Posterior vena cava (tissue), 2 donors: ENCODE data around the gene GALNT1. TPM values are rescaled to one million over a fixed set of nuclear protein-coding genes. Genes with fewer than 3 reads are reported as not detected.

Source experiments
- DNase-seq: peaks from one replicate; pipeline ENCODE4 v3.0.0-alpha.2; 2020; ENCODE audit warnings: low spot score
- intact Hi-C, 2 donors: fragments of 100-400 bp; cut with DNase I; formaldehyde crosslinking; loops; one replicate each; pipeline versions ENCODE4 v1.14.1 to v1.14.2; 2022 to 2023
- total RNA-seq, 2 donors: library from RNA; stranded (reverse); fragmentation: NEBNext Ultra II Directional; extraction: Animal tissue kit (Norgen Biotek cat#: 25700); gene quantifications; one replicate each; pipeline ENCODE4 v1.2.1, GENCODE V29; 2021
- donor health status: DM: yes; HTN: yes; CAD: no.
- donor health status: DM: yes; HTN: yes; CAD: no.

GALNT1 gene
- total RNA-seq, 2 donors from 2014 or later, result 53.8 to 54.0 TPM

GRCh38 chr18:35646449-35646848, 64.9 kb downstream of the GALNT1 start:
- intact Hi-C loops, result no loop called here
- DNase-seq, result no peak

- intact Hi-C loops, result no loop called here
- DNase-seq, result no peak
Measured at GRCh38 chr18:35653392-35654135, 72.0 kb downstream of the GALNT1 start.

GRCh38 chr18:35658112-35658511, 76.6 kb downstream of the GALNT1 start:
- DNase-seq, result no peak
- intact Hi-C loops, result no loop called here

GRCh38 chr18:35661483-35662146, 80.1 kb downstream of the GALNT1 start:
- no peak for DNase-seq
- intact Hi-C loops, result no loop called here

- intact Hi-C loops, result no loop called here
- no peak for DNase-seq
Measured at GRCh38 chr18:35662293-35663062, 80.9 kb downstream of the GALNT1 start.

- no peak for DNase-seq
- intact Hi-C loops, result no loop called here
Measured at GRCh38 chr18:35671966-35672603, 90.5 kb downstream of the GALNT1 start.

- no peak for DNase-seq
- intact Hi-C loops, result no loop called here
Measured at GRCh38 chr18:35672897-35673296, 91.4 kb downstream of the GALNT1 start.

- no peak for DNase-seq
- intact Hi-C loops, result no loop called here
Measured at GRCh38 chr18:35673682-35674081, 92.1 kb downstream of the GALNT1 start.

GRCh38 chr18:35680139-35680551, 98.6 kb downstream of the GALNT1 start:
- DNase-seq, result no peak
- intact Hi-C loops, result no loop called here

GRCh38 chr18:35682281-35682867, 100.8 kb downstream of the GALNT1 start:
- DNase-seq, result no peak
- intact Hi-C loops, result no loop called here

- intact Hi-C loops, result no loop called here
- no peak for DNase-seq
Measured at GRCh38 chr18:35683021-35683420, 101.5 kb downstream of the GALNT1 start.

- DNase-seq, result no peak
- intact Hi-C loops, result no loop called here
Measured at GRCh38 chr18:35688757-35689156, 107.2 kb downstream of the GALNT1 start.

- DNase-seq, result no peak
- intact Hi-C loops, result no loop called here
Measured at GRCh38 chr18:35689728-35690127, 108.2 kb downstream of the GALNT1 start.

- DNase-seq, result no peak
- intact Hi-C loops, result no loop called here
Measured at GRCh38 chr18:35691625-35692024, 110.1 kb downstream of the GALNT1 start.

- intact Hi-C loops, result no loop called here
- no peak for DNase-seq
Measured at GRCh38 chr18:35692866-35693265, 111.3 kb downstream of the GALNT1 start.

GRCh38 chr18:35693829-35694228, 112.3 kb downstream of the GALNT1 start:
- intact Hi-C loops, result no loop called here
- DNase-seq, result no peak

GRCh38 chr18:35694808-35695207, 113.3 kb downstream of the GALNT1 start:
- DNase-seq, result no peak
- intact Hi-C loops, result no loop called here

GRCh38 chr18:35695384-35695783, 113.8 kb downstream of the GALNT1 start:
- DNase-seq, result no peak
- intact Hi-C loops, result no loop called here

GRCh38 chr18:35695803-35696202, 114.3 kb downstream of the GALNT1 start:
- no peak for DNase-seq
- intact Hi-C loops, result no loop called here

GRCh38 chr18:35696307-35696706, 114.8 kb downstream of the GALNT1 start:
- DNase-seq, result no peak
- intact Hi-C loops, result no loop called here
